RPMI7951 (cell line): ENCODE data around the gene ARID1B. TPM values are rescaled to one million over a fixed set of nuclear protein-coding genes. Genes with fewer than 3 reads are reported as not detected.

Experiments used
- DNase-seq: peaks from one replicate; pipeline ENCODE4 v3.0.0-alpha.2; 2012; ENCODE audit warnings: low read depth
- total RNA-seq: library from RNA; depleted of rRNA; stranded (reverse); fragments of >200 nt; shearing (Covaris generic); gene quantifications from 2 replicates; pipeline ENCODE4 v1.2.3, GENCODE V29; 2014

The ARID1B gene
- total RNA-seq, 1 experiment from 2014 or later = 14.8 TPM

GRCh38 chr6:156773935-156774852 is 3.0 kb upstream of the ARID1B start:
- no peak for DNase-seq

- peak; percentile 41 for DNase-seq
These were observed 2.2 kb upstream of the ARID1B start for GRCh38 chr6:156774863-156775405.

DNA sequence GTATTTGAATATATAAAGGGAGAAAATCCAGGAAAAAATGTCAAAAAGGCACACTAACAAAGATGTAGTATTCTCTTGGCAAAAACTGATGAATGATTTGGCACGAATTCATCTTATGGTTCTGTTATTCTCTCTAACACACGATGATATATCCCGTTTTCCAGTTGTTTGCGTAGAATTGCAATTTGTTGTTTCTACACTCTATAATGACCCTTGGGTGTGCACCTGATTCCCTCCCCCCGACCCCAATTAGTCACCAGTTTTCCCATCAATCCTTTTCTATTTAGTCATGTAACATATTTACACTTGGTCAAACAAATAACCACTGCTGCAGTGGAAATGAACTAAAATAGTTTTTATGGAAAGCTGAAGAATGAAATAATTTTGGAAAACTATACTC is 1.5 kb upstream of the ARID1B start:
- DNase-seq = no peak

DNA sequence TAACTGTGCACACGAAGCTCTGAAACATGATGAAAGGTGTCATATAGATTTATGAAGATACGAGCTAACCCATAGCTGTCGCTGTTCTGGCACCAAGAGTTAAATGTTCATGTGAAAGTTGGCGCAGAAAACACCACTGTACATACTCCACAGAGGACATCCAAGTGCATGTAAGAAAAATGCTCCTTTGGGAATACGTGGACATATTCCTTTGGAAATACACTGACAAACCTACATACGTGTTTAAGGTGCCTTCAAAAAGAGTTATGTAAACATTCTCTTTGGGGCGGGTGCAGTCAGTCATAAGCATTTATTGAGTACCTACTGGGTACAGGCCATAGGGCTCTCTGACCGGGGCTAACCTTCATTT is 723 bp upstream of the ARID1B start:
- DNase-seq = peak; percentile 48

DNA sequence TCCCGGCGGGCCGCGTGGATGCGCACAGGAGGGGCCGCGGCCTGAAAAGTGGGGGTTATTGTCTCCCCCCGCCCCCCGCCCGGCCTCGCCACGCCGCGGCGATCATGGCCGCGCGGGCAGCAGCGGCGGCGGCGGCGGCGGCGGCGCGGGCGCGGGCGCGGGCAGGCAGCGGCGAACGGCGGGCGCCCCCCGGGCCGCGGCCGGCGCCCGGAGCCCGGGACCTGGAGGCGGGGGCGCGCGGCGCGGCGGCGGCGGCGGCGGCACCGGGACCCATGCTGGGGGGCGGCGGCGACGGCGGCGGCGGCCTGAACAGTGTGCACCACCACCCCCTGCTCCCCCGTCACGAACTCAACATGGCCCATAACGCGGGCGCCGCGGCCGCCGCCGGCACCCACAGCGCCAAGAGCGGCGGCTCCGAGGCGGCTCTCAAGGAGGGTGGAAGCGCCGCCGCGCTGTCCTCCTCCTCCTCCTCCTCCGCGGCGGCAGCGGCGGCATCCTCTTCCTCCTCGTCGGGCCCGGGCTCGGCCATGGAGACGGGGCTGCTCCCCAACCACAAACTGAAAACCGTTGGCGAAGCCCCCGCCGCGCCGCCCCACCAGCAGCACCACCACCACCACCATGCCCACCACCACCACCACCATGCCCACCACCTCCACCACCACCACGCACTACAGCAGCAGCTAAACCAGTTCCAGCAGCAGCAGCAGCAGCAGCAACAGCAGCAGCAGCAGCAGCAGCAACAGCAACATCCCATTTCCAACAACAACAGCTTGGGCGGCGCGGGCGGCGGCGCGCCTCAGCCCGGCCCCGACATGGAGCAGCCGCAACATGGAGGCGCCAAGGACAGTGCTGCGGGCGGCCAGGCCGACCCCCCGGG is 637 bp downstream of the ARID1B start:
- DNase-seq = peak; percentile 60

- peak; percentile 50 for DNase-seq
These were observed 1.5 kb downstream of the ARID1B start for GRCh38 chr6:156778454-156779205.

GRCh38 chr6:156779206-156780094 is 2.3 kb downstream of the ARID1B start:
- DNase-seq = peak; percentile 29

DNA sequence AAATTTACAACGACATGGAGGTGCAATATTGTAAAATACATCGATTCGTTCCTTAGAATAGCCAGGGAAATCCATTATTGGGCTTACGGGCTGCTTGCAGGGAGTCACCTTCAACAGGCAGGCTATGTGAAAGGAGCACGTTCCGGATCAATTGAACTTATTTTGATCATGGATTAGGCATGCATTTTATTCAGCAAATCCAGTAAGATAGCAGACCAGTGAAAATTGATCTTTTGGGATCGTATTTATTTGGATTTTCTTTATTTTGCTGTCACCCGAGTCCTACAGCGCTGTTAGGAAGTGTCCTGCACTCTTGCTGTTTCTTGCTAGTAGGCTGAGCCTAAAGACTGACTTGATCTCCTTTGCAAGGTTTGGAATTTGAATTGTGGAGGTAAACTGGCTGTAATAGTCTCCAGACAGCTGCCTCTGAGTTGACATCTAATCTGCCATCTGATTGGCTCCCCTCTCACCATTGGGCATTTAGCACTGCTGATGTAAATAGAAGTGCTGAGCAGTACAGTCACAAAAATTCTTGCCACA is 3.0 kb downstream of the ARID1B start:
- peak; percentile 87 for DNase-seq

GRCh38 chr6:156780962-156781853 is 4.0 kb downstream of the ARID1B start:
- no peak for DNase-seq

DNA sequence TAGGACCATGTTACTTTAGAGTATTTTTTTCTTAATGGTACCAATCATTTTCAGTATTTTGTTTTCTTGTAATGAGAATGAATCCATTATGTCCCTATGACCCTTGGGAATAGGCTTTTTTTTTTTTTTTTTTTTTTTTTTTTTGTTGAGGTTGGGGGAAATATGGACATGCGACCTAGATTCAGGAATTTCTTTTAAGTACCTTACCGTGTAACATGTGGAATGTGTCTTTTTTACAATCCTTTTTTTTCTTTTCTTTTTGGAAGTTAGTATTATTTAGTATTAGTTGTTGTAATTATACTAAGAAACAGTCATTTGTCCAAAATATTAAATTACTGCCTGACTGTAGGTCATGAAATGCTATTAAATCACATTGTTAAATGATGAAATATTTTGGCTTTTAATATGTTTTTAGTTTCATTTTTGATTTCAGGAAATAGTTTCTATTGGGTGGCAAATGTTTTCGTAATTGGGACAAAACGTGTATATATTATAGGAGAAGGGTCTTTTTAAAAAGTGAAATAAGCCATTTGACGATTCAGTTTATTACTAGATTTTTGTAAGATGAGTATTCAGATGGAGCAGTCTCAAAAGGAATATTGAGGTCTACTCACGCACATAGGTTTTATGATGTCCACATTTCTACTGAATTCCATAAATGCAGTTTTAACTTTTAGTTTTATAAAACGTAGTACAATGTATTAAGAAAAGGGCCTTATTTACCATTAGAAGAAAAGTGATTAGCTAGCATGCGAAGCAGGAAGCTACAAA is 4.9 kb downstream of the ARID1B start:
- DNase-seq = no peak

DNA sequence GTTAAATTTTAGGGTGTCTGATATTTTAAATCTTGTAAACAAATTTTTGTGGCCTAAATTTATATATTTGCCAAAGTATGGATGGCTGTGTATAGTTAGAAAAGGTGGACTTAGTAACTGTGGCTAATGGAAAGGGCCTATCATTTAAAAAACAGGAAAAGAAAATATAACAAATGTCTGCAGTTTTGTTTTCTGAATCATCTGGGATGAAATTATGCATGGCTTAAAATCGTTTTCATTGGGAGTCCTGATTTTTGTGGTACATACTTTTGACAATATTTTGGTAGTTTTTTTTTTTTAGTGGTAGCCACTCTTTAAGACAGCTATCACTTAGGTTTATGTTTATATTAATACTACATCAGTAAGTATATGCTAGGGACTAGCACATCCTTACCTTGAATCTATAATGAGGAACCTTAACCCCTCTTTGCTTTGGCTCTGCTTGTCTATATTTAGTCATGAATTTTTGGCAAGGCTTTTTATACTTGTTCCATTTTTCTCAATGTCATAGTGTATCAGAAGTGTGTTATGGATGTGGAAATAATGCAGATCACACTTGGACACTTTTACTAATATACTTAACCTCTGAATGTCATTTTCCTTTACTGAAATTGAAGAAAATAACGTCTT is 5.6 kb downstream of the ARID1B start:
- DNase-seq = no peak

DNA sequence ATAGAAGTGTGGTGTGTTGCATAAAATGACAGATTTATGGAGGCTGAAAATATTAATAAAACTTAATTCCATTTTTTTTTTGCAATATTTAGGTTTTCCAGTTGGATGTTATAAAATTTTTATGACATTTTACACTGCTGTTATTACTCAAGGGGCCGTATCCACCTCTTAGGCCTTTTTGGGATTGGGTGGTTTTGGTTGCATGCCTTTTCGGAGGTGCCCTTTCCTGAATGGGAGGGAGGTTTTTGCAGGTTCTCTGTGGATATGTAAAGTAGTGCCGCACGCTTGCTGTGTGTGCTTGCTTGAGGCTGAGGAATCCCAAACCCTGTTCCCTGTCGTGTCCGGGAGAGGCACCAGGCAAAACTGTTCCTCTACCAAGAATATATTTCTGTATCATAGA is 6.8 kb downstream of the ARID1B start:
- no peak for DNase-seq

DNA sequence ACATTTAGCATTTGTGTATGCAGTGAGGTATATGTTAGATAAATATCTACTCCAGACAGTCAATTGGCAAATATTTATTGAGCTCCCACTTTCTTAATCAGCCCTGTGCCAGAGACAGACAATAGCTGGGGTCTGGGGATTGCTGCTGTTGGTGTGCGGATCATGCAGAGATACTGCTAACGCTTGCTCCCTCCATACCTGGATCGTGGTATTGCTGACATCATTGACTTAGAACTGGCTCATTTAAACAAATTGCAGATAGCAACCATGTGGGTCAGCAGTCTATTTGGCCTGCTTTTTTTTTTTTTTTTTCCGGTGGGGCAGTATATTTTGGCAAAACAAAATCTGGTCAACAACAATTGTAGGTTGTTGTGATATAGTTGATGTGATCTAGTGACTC is 9.5 kb downstream of the ARID1B start:
- DNase-seq = no peak

- DNase-seq = no peak
These were observed 10.7 kb downstream of the ARID1B start for GRCh38 chr6:156787569-156788492.

- no peak for DNase-seq
These were observed 12.1 kb downstream of the ARID1B start for GRCh38 chr6:156789081-156789943.
